Mesothelial cell of epicardium (in vitro differentiated cells): ENCODE data around the gene DSCAM. TPM values are rescaled to one million over a fixed set of nuclear protein-coding genes. Genes with fewer than 3 reads are reported as not detected.

ENCODE experiments used
- DNase-seq, 2 experiments: peaks; one replicate each; pipeline ENCODE4 v3.0.0; 2021; ENCODE audit warnings: low spot score in 2 of 2; ENCODE audit not compliant: unreplicated experiment in 2 of 2
- H3K27ac Mint-ChIP-seq: 2 replicates; pipeline ENCODE4 v1.8.0; 2021; ENCODE audit warnings: mixed read lengths
- H3K27me3 Mint-ChIP-seq: 2 replicates; pipeline ENCODE4 v1.8.0; 2021; ENCODE audit warnings: low read depth, mixed read lengths
- H3K36me3 Mint-ChIP-seq: 2 replicates; pipeline ENCODE4 v1.8.0; 2021; ENCODE audit warnings: mixed read lengths
- H3K4me1 Mint-ChIP-seq: 2 replicates; pipeline ENCODE4 v1.8.0; 2021; ENCODE audit warnings: mixed read lengths
- H3K4me3 Mint-ChIP-seq: 2 replicates; pipeline ENCODE4 v1.8.0; 2021; ENCODE audit warnings: mild to moderate bottlenecking, moderate library complexity, mixed read lengths
- H3K9me3 Mint-ChIP-seq: 2 replicates; pipeline ENCODE4 v1.8.0; 2021; ENCODE audit warnings: mixed read lengths
- CTCF ChIP-seq: fragments of 200-600 bp; sonication (generic); IDR thresholded peaks from one replicate; pipeline ENCODE4 v1.5.0; 2021; ENCODE audit warnings: antibody characterized with exemption; ENCODE audit not compliant: unreplicated experiment
- total RNA-seq: library from RNA; stranded (reverse); gene quantifications from 3 replicates; pipeline ENCODE4 v1.2.1, GENCODE V29; 2021

DSCAM gene
- total RNA-seq, 1 donor from 2014 or later: not detected

GRCh38 chr21:40667967-40668366 is 179.0 kb downstream of the DSCAM start:
- no peak for TF ChIP-seq CTCF
- DNase-seq: no peak
- Mint-ChIP-seq H3K4me3 (no peak overlapping the region), H3K36me3 (no peaks in the 10 kb centered on the region), H3K4me1 (peaks cover 9% of the 10 kb centered on the region), H3K27ac (no peak overlapping the region), H3K9me3 (no peaks in the 10 kb centered on the region), H3K27me3 (no peaks in the 10 kb centered on the region)

- no peaks in the 10 kb centered on the region for H3K27me3 Mint-ChIP-seq
- no peak for TF ChIP-seq CTCF
- H3K36me3 Mint-ChIP-seq: no peaks in the 10 kb centered on the region
- no peaks in the 10 kb centered on the region for H3K9me3 Mint-ChIP-seq
- H3K4me1 Mint-ChIP-seq: peaks cover 14% of the 10 kb centered on the region
- DNase-seq: no peak
- no peak overlapping the region for H3K4me3 Mint-ChIP-seq
- no peak overlapping the region for H3K27ac Mint-ChIP-seq
These were observed 184.1 kb downstream of the DSCAM start for GRCh38 chr21:40662889-40663288.

DNA sequence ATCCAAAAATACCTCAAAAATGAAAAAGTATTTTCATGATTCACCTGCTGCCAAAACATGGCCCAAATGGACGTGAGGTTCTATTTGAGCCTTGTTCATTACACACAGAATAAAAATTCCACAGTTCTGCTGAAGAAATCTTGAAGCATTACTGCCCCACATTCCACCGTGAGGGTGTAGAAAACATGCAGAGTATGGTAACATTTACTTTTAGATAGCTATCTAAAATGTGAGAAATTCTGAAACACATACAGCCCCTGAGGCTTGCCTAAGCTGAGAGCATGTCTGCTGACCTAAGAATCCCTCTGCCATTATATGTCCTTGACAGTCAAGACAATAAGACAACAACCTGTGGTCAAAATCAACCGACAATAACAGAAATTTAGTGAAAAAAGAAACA is 186.5 kb downstream of the DSCAM start:
- Mint-ChIP-seq H3K36me3 (no peaks in the 10 kb centered on the region), H3K27ac (peak overlapping the region; percentile 88), H3K9me3 (no peaks in the 10 kb centered on the region), H3K27me3 (no peaks in the 10 kb centered on the region), H3K4me1 (peaks cover 30% of the 10 kb centered on the region), H3K4me3 (no peak overlapping the region)
- DNase-seq: no peak
- no peak for TF ChIP-seq CTCF

DNA sequence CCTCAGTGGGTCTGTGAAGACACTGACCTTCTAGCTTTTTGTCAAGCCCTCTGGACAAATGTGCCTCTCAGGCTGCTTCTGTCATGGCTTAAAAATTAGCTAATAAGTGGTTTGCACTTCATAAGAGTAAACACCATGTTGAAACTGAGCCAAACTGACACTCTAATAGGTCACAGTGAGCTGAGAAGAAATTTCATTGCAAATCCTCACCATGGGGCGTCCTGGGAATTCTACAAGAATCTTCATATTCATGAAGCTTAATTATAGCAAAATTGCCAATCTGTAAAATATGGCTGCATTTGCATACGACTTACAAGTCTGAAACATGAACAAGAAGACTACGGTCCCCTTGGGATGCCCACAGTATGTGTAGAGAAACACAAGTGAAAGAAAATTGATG is 188.6 kb downstream of the DSCAM start:
- H3K4me1 Mint-ChIP-seq: peaks cover 30% of the 10 kb centered on the region
- no peaks in the 10 kb centered on the region for H3K27me3 Mint-ChIP-seq
- peaks cover 6% of the 10 kb centered on the region for H3K9me3 Mint-ChIP-seq
- H3K36me3 Mint-ChIP-seq: no peaks in the 10 kb centered on the region
- no peak overlapping the region for H3K27ac Mint-ChIP-seq
- no peak overlapping the region for H3K4me3 Mint-ChIP-seq
- DNase-seq: no peak
- TF ChIP-seq CTCF: no peak

GRCh38 chr21:40652436-40652835 is 194.5 kb downstream of the DSCAM start:
- Mint-ChIP-seq H3K9me3 (peaks cover 25% of the 10 kb centered on the region), H3K36me3 (no peaks in the 10 kb centered on the region), H3K4me3 (no peak overlapping the region), H3K27me3 (no peaks in the 10 kb centered on the region), H3K4me1 (peaks cover 12% of the 10 kb centered on the region), H3K27ac (no peak overlapping the region)
- TF ChIP-seq CTCF: no peak
- DNase-seq: no peak

DNA sequence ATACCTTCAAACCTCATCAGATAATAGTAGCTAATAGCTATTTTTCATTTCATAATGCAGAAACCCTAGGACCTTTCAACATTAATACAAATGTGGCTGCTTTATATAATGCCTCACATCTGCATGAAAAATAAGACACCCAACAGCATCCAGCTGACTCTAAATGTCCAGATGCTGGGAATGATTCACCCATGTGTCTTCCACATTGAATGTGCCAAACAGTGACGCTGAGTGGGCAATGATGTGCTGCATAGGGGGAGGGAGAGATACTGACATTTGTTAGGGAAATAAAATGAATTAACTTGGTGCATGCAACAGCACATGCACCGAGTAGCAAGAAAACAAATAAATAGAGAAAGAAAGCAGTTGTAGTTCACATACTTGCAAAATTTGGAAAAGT is 199.3 kb downstream of the DSCAM start:
- Mint-ChIP-seq H3K4me3 (no peak overlapping the region), H3K27me3 (no peaks in the 10 kb centered on the region), H3K4me1 (no peaks in the 10 kb centered on the region), H3K36me3 (no peaks in the 10 kb centered on the region), H3K27ac (no peak overlapping the region), H3K9me3 (peaks cover 34% of the 10 kb centered on the region)
- TF ChIP-seq CTCF: no peak
- no peak for DNase-seq
